SK-N-SH treated with all-trans-retinoic acid at 6 μM for 48 hours (cell line): Measurements from ENCODE around the gene ANAPC2.

Source experiments
- BACH2 ChIP-seq: fragments of 250-450 bp; sonication (Bioruptor Pico); IDR thresholded peaks from 2 replicates; pipeline ENCODE4 v1.9.0; 2021; ENCODE audit warnings: mild to moderate bottlenecking, borderline replicate concordance
- CSDC2 ChIP-seq: fragments of 250-450 bp; sonication (Bioruptor Pico); IDR thresholded peaks from 2 replicates; pipeline ENCODE4 v1.5.0; 2020; ENCODE audit warnings: mild to moderate bottlenecking, moderate library complexity
- ESRRG ChIP-seq: fragments of 250-450 bp; sonication (Bioruptor Pico); IDR thresholded peaks from 2 replicates; pipeline ENCODE4 v1.6.1; 2021; ENCODE audit warnings: mild to moderate bottlenecking
- PATZ1 ChIP-seq: fragments of 250-450 bp; sonication (Bioruptor Pico); IDR thresholded peaks from 2 replicates; pipeline ENCODE4 v1.8.0; 2020; ENCODE audit warnings: mild to moderate bottlenecking, moderate library complexity, borderline replicate concordance
- RARB ChIP-seq: fragments of 250-450 bp; sonication (Bioruptor Pico); IDR thresholded peaks from 2 replicates; pipeline ENCODE4 v1.8.0; 2021; ENCODE audit warnings: mild to moderate bottlenecking, moderate library complexity
- SNAI2 ChIP-seq: fragments of 250-450 bp; sonication (Bioruptor Pico); IDR thresholded peaks from 2 replicates; pipeline ENCODE4 v1.5.0; 2020; ENCODE audit warnings: mild to moderate bottlenecking, moderate library complexity
- ZC3H10 ChIP-seq: fragments of 250-450 bp; sonication (Bioruptor Pico); IDR thresholded peaks from 2 replicates; pipeline ENCODE4 v1.5.1; 2021; ENCODE audit warnings: mild to moderate bottlenecking, moderate library complexity
- ZFP3 ChIP-seq: fragments of 250-450 bp; sonication (Bioruptor Pico); IDR thresholded peaks from 2 replicates; pipeline ENCODE4 v1.5.0; 2020; ENCODE audit warnings: mild to moderate bottlenecking, moderate library complexity
- ZFP30 ChIP-seq: fragments of 450-650 bp; formaldehyde crosslinking; IDR thresholded peaks from 2 replicates; pipeline ENCODE4 v1.5.0; 2022; ENCODE audit warnings: mild to moderate bottlenecking, moderate library complexity
- ZNF70 ChIP-seq: fragments of 450-650 bp; formaldehyde crosslinking; IDR thresholded peaks from 2 replicates; pipeline ENCODE4 v1.5.0; 2020; ENCODE audit warnings: mild to moderate bottlenecking, moderate library complexity
- TF ChIP-seq, protein P1 (sequence below): fragments of 250-450 bp; sonication (Bioruptor Pico); IDR thresholded peaks from 2 replicates; pipeline ENCODE4 v1.5.0; 2020; ENCODE audit warnings: mild to moderate bottlenecking, moderate library complexity
- TF ChIP-seq, protein P2 (sequence below): fragments of 250-450 bp; sonication (Bioruptor Pico); IDR thresholded peaks from 2 replicates; pipeline ENCODE4 v1.5.1; 2021; ENCODE audit warnings: mild to moderate bottlenecking, moderate library complexity

DNA sequence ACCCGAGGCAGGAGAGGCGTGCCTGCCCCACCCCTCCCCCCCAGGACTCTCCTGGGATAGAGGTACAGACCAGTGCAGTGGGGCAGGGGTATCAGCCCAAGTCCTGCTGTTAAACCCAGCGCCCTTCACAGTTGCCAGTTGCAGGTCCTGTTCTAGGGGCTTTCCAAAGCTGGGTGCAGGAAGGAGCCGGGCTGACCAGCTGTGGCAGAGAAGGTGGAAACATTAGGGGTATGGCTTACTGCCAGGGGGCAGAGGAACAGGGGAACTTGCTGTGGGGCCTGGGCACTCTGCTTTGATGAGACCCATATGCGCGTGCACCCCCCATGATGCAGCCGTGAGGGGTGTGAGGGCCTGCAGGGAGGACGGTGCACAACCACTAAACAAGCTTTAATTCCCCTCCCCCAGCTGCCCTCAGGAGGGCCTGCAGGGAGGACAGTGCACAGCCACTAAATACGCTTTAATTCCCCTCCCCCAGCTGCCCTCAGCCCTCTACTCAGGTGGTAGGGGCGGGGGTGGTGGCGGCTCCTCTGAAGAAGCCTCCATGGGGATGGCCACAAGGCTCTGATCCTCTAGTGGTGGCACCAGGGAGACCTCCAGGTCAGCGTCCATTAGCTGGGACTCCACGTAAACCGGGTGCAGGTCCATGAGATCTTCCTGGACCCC is 17.7 kb downstream of the ANAPC2 start:
- TF ChIP-seq, protein P1, sequence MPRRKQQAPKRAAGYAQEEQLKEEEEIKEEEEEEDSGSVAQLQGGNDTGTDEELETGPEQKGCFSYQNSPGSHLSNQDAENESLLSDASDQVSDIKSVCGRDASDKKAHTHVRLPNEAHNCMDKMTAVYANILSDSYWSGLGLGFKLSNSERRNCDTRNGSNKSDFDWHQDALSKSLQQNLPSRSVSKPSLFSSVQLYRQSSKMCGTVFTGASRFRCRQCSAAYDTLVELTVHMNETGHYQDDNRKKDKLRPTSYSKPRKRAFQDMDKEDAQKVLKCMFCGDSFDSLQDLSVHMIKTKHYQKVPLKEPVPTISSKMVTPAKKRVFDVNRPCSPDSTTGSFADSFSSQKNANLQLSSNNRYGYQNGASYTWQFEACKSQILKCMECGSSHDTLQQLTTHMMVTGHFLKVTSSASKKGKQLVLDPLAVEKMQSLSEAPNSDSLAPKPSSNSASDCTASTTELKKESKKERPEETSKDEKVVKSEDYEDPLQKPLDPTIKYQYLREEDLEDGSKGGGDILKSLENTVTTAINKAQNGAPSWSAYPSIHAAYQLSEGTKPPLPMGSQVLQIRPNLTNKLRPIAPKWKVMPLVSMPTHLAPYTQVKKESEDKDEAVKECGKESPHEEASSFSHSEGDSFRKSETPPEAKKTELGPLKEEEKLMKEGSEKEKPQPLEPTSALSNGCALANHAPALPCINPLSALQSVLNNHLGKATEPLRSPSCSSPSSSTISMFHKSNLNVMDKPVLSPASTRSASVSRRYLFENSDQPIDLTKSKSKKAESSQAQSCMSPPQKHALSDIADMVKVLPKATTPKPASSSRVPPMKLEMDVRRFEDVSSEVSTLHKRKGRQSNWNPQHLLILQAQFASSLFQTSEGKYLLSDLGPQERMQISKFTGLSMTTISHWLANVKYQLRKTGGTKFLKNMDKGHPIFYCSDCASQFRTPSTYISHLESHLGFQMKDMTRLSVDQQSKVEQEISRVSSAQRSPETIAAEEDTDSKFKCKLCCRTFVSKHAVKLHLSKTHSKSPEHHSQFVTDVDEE (CRISPR knock-in tag), result no peak
- TF ChIP-seq RARB (no peak), ZFP30 (CRISPR knock-in tag) (no peak), ZFP3 (CRISPR knock-in tag) (no peak), SNAI2 (CRISPR knock-in tag) (no peak), CSDC2 (CRISPR knock-in tag) (no peak), ZNF70 (CRISPR knock-in tag) (no peak), PATZ1 (CRISPR knock-in tag) (no peak), ESRRG (no peak), ZC3H10 (no peak), BACH2 (CRISPR knock-in tag) (no peak)
- TF ChIP-seq, protein P2, sequence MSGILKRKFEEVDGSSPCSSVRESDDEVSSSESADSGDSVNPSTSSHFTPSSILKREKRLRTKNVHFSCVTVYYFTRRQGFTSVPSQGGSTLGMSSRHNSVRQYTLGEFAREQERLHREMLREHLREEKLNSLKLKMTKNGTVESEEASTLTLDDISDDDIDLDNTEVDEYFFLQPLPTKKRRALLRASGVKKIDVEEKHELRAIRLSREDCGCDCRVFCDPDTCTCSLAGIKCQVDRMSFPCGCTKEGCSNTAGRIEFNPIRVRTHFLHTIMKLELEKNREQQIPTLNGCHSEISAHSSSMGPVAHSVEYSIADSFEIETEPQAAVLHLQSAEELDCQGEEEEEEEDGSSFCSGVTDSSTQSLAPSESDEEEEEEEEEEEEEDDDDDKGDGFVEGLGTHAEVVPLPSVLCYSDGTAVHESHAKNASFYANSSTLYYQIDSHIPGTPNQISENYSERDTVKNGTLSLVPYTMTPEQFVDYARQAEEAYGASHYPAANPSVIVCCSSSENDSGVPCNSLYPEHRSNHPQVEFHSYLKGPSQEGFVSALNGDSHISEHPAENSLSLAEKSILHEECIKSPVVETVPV, result no peak
